Right atrium auricular region (tissue), 2 donors: ENCODE results near the gene COL28A1. TPM values are rescaled to one million over a fixed set of nuclear protein-coding genes. Genes with fewer than 3 reads are reported as not detected.

Source experiments
- DNase-seq: peaks from one replicate; pipeline ENCODE4 v3.0.0-alpha.2; 2019; ENCODE audit warnings: low spot score
- H3K27ac ChIP-seq, 2 donors: fragments of 200-600 bp; sonication (generic); 1 replicate in 1 of 2; 2 replicates in 1 of 2; pipeline ENCODE4 v1.5.1; 2016 to 2019
- H3K27me3 ChIP-seq, 2 donors: fragments of 200-600 bp; sonication (generic); one replicate each; pipeline versions ENCODE4 v1.5.1 to v1.6.0; 2017 to 2019
- H3K36me3 ChIP-seq: fragments of 200-600 bp; sonication (generic); one replicate; pipeline ENCODE4 v1.5.1; 2016
- H3K4me1 ChIP-seq, 2 donors: fragments of 200-600 bp; sonication (generic); one replicate each; pipeline versions ENCODE4 v1.5.1 to v1.6.0; 2017 to 2019
- H3K4me3 ChIP-seq, 2 donors: fragments of 200-600 bp; sonication (generic); 1 replicate in 1 of 2; 2 replicates in 1 of 2; pipeline ENCODE4 v1.5.1; 2017 to 2019; ENCODE audit warnings: mild to moderate bottlenecking in 1 of 2, moderate library complexity in 1 of 2
- H3K9me3 ChIP-seq, 2 donors: fragments of 200-600 bp; sonication (generic); one replicate each; pipeline ENCODE4 v1.5.1; 2019
- CTCF ChIP-seq, 2 donors: fragments of 200-600 bp; sonication (generic); IDR thresholded peaks; one replicate each; pipeline ENCODE4 v1.5.1; 2019; ENCODE audit warnings: antibody characterized with exemption in 2 of 2
- total RNA-seq, 2 donors: library from RNA; depleted of rRNA; stranded (reverse); fragments of >200 nt; gene quantifications; one replicate each; pipeline ENCODE4 v1.1.0, GENCODE V29; 2016

Gene COL28A1
- total RNA-seq, 2 donors from 2014 or later = 1.5 to 2.3 TPM

- H3K36me3 ChIP-seq = no peaks in the 10 kb centered on the region
- H3K4me1 ChIP-seq = peaks cover 0 to 4% of the 10 kb centered on the region in 2 donors
- no peaks in the 10 kb centered on the region for H3K9me3 ChIP-seq
- DNase-seq = no peak
- no peaks in the 10 kb centered on the region for H3K27me3 ChIP-seq
- TF ChIP-seq CTCF (IDR thresholded peaks at IDR 0.05) = no peak
- no peak overlapping the region for H3K27ac ChIP-seq
- no peak overlapping the region for H3K4me3 ChIP-seq
Measured at GRCh38 chr7:7426676-7427075, 109.0 kb downstream of the COL28A1 start.

- no peak for DNase-seq
- peaks cover 0 to 4% of the 10 kb centered on the region in 2 donors for H3K4me1 ChIP-seq
- no peak overlapping the region for H3K4me3 ChIP-seq
- no peaks in the 10 kb centered on the region for H3K36me3 ChIP-seq
- H3K27me3 ChIP-seq = no peaks in the 10 kb centered on the region
- H3K27ac ChIP-seq = no peak overlapping the region
- TF ChIP-seq CTCF (IDR thresholded peaks at IDR 0.05) = no peak
- no peaks in the 10 kb centered on the region for H3K9me3 ChIP-seq
Measured at GRCh38 chr7:7425321-7425720, 110.4 kb downstream of the COL28A1 start.

GRCh38 chr7:7424151-7424873 lies 111.4 kb downstream of the COL28A1 start:
- no peaks in the 10 kb centered on the region for H3K9me3 ChIP-seq
- peak; percentile 64 for DNase-seq
- H3K27ac ChIP-seq = no peak overlapping the region
- no peaks in the 10 kb centered on the region for H3K36me3 ChIP-seq
- no peaks in the 10 kb centered on the region for H3K27me3 ChIP-seq
- TF ChIP-seq CTCF (IDR thresholded peaks at IDR 0.05) = peak; percentile 30 to 76
- H3K4me1 ChIP-seq = peaks cover 0 to 4% of the 10 kb centered on the region in 2 donors
- peak overlapping the region; percentile 36 to 50 for H3K4me3 ChIP-seq

GRCh38 chr7:7422641-7423040 lies 113.0 kb downstream of the COL28A1 start:
- H3K36me3 ChIP-seq = no peaks in the 10 kb centered on the region
- no peak for DNase-seq
- peaks cover 0 to 4% of the 10 kb centered on the region in 2 donors for H3K4me1 ChIP-seq
- H3K4me3 ChIP-seq = no peak overlapping the region
- no peak for TF ChIP-seq CTCF (IDR thresholded peaks at IDR 0.05)
- H3K9me3 ChIP-seq = no peaks in the 10 kb centered on the region
- H3K27me3 ChIP-seq = no peaks in the 10 kb centered on the region
- H3K27ac ChIP-seq = no peak overlapping the region

- H3K9me3 ChIP-seq = no peaks in the 10 kb centered on the region
- no peaks in the 10 kb centered on the region for H3K36me3 ChIP-seq
- DNase-seq = no peak
- no peak for TF ChIP-seq CTCF (IDR thresholded peaks at IDR 0.05)
- H3K27ac ChIP-seq = no peak overlapping the region
- H3K4me1 ChIP-seq = peaks cover 0 to 4% of the 10 kb centered on the region in 2 donors
- H3K27me3 ChIP-seq = no peaks in the 10 kb centered on the region
- no peak overlapping the region for H3K4me3 ChIP-seq
Measured at GRCh38 chr7:7421826-7422225, 113.8 kb downstream of the COL28A1 start.

GRCh38 chr7:7418997-7419396 lies 116.7 kb downstream of the COL28A1 start:
- H3K27ac ChIP-seq = no peak overlapping the region
- TF ChIP-seq CTCF (IDR thresholded peaks at IDR 0.05) = no peak
- no peaks in the 10 kb centered on the region for H3K27me3 ChIP-seq
- H3K4me1 ChIP-seq = no peaks in the 10 kb centered on the region
- H3K4me3 ChIP-seq = no peak overlapping the region
- no peaks in the 10 kb centered on the region for H3K36me3 ChIP-seq
- DNase-seq = no peak
- no peaks in the 10 kb centered on the region for H3K9me3 ChIP-seq
